Endothelial cell of umbilical vein (primary cell): ENCODE results near the gene PRDX1. TPM values are rescaled to one million over a fixed set of nuclear protein-coding genes. Genes with fewer than 3 reads are reported as not detected.

Experiments
- BruUV-seq: library from RNA; stranded (reverse); fragments of 400-500 nt; replicated peaks from 2 replicates; lab custom pipeline; 2021; lab: Mats Ljungman, UMichigan
- CTCF ChIA-PET: fragments of 300-600, 350-600 bp; sonication (Branson Sonifier 250); formaldehyde crosslinking; loops from one replicate; lab custom pipeline; 2021; ENCODE audit warnings: antibody characterized with exemption, inconsistent platforms; lab: Charles Lee
- POLR2A ChIA-PET: fragments of 300-600, 350-600 bp; sonication (Branson Sonifier 250); formaldehyde crosslinking; loops from one replicate; lab custom pipeline; 2021; ENCODE audit warnings: antibody characterized with exemption, inconsistent platforms; lab: Charles Lee
- DNase-seq: peaks from one replicate; pipeline ENCODE4 v3.0.0-alpha.2; 2011; ENCODE audit warnings: low read depth, low spot score
- FAIRE-seq: peaks from 2 replicates; lab custom pipeline; 2011; peaks lifted over from hg19 to GRCh38; lab: Jason Lieb, UNC
- H2AFZ ChIP-seq: 2 replicates; pipeline ENCODE4 v1.6.0; 2012; ENCODE audit warnings: low read depth, low read length, control low read depth, inconsistent platforms
- H3K27ac ChIP-seq: 2 replicates; pipeline ENCODE4 v1.5.1; 2011; ENCODE audit warnings: low read depth, mild to moderate bottlenecking, control low read depth, low read length, moderate library complexity; ENCODE audit not compliant: insufficient read depth
- H3K27me3 ChIP-seq, 2 experiments: 2 replicates each; pipeline versions ENCODE4 v1.6.0 to v1.6.1; 2011; ENCODE audit warnings: low read length in 2 of 2, mixed read lengths in 1 of 2; ENCODE audit not compliant: control insufficient read depth in 2 of 2, insufficient read depth in 2 of 2
- H3K36me3 ChIP-seq, 2 experiments: 2 replicates in 1 of 2; 3 replicates in 1 of 2; pipeline ENCODE4 v1.5.1; 2011; ENCODE audit warnings: low read length in 2 of 2, mild to moderate bottlenecking in 1 of 2, moderate library complexity in 1 of 2; ENCODE audit not compliant: control insufficient read depth in 2 of 2, insufficient read depth in 2 of 2; ENCODE audit errors: extremely low read depth in 1 of 2
- H3K4me1 ChIP-seq: 3 replicates; pipeline ENCODE4 v1.5.1; 2011; ENCODE audit warnings: mild to moderate bottlenecking, low read length; ENCODE audit not compliant: control insufficient read depth, insufficient read depth; ENCODE audit errors: extremely low read depth
- H3K4me2 ChIP-seq: 2 replicates; pipeline ENCODE4 v1.6.1; 2011; ENCODE audit warnings: low read length, control low read depth, mixed read lengths; ENCODE audit not compliant: insufficient read depth
- H3K4me3 ChIP-seq, 3 experiments: fragments of 200-600 bp in 1 of 3; sonication (generic), shearing (Covaris generic) in 1 of 3; replicated peaks in 1 of 3; 2 replicates each; pipeline ENCODE4 v1.5.1; 2011 to 2016; ENCODE audit warnings: control low read depth in 3 of 3, low read length in 3 of 3, mild to moderate bottlenecking in 2 of 3, inconsistent platforms in 1 of 3, low read depth in 1 of 3, moderate library complexity in 1 of 3; ENCODE audit not compliant: insufficient read depth in 1 of 3
- H3K79me2 ChIP-seq: 2 replicates; pipeline ENCODE4 v1.6.0; 2012; ENCODE audit warnings: low read length, inconsistent platforms; ENCODE audit not compliant: control insufficient read depth, insufficient read depth
- H3K9ac ChIP-seq: replicated peaks from 2 replicates; pipeline ENCODE3; 2011; ENCODE audit warnings: low read length, control low read depth; ENCODE audit not compliant: insufficient read depth; ENCODE audit errors: extremely low read depth
- H3K9me1 ChIP-seq: replicated peaks from 3 replicates; pipeline ENCODE4 v1.6.0; 2011; ENCODE audit warnings: mild to moderate bottlenecking, low read length; ENCODE audit not compliant: control insufficient read depth, insufficient read depth; ENCODE audit errors: extremely low read depth
- H3K9me3 ChIP-seq: replicated peaks from 2 replicates; pipeline ENCODE4 v1.5.1; 2012; ENCODE audit warnings: low read length, inconsistent platforms; ENCODE audit not compliant: control insufficient read depth, insufficient read depth
- H4K20me1 ChIP-seq: replicated peaks from 2 replicates; pipeline ENCODE3; 2011; ENCODE audit warnings: mild to moderate bottlenecking, low read length; ENCODE audit not compliant: control insufficient read depth, insufficient read depth; ENCODE audit errors: extremely low read depth
- CTCF ChIP-seq, 2 donors: IDR thresholded peaks; 1 replicate in 1 of 2; 2 replicates in 1 of 2; pipeline ENCODE4 v1.5.1; 2011; ENCODE audit warnings: low read length in 2 of 2, mild to moderate bottlenecking in 2 of 2, moderate library complexity in 2 of 2, control low read depth in 1 of 2, inconsistent platforms in 1 of 2, low read depth in 1 of 2; ENCODE audit not compliant: insufficient read depth in 1 of 2; ENCODE audit errors: extremely low read depth in 1 of 2
- EZH2 ChIP-seq: IDR thresholded peaks from 2 replicates; pipeline ENCODE4 v1.6.1; 2012; ENCODE audit warnings: borderline replicate concordance, low read depth, mild to moderate bottlenecking, moderate library complexity, low read length, inconsistent platforms; ENCODE audit not compliant: severe bottlenecking
- FOS ChIP-seq: IDR thresholded peaks from 2 replicates; pipeline ENCODE4 v1.6.1; 2011; ENCODE audit warnings: mild to moderate bottlenecking, low read length, moderate library complexity, borderline replicate concordance; ENCODE audit not compliant: insufficient read depth
- GATA2 ChIP-seq: IDR thresholded peaks from 2 replicates; pipeline ENCODE4 v1.7.0; 2011; ENCODE audit warnings: low read depth, mild to moderate bottlenecking, moderate library complexity, mixed read lengths, low read length; ENCODE audit not compliant: insufficient read length, insufficient read depth
- JUN ChIP-seq: IDR thresholded peaks from 2 replicates; pipeline ENCODE4 v1.6.1; 2011; ENCODE audit warnings: borderline replicate concordance, low read depth; ENCODE audit not compliant: insufficient read length, insufficient read depth
- MAX ChIP-seq: IDR thresholded peaks from 2 replicates; pipeline ENCODE4 v1.6.1; 2011; ENCODE audit not compliant: insufficient read depth, insufficient read length
- MYC ChIP-seq: IDR thresholded peaks from one replicate; pipeline ENCODE4 v1.6.1; 2011; ENCODE audit warnings: mild to moderate bottlenecking, low read depth, low read length
- POLR2A ChIP-seq: IDR thresholded peaks from 2 replicates; pipeline ENCODE4 v1.6.1; 2012; ENCODE audit warnings: low read depth, mild to moderate bottlenecking, control low read depth, low read length
- POLR2AphosphoS5 ChIP-seq: IDR thresholded peaks from 2 replicates; pipeline ENCODE4 v1.6.1; 2012; ENCODE audit warnings: low read depth, mild to moderate bottlenecking, control low read depth, low read length, moderate library complexity; ENCODE audit not compliant: insufficient read depth
- dilution Hi-C: fragments of 300-500 bp; cut with MboI; formaldehyde crosslinking; loops from one replicate; pipeline ENCODE4 v1.15.0; 2019; ENCODE audit warnings: low sequenced_read_pairs; ENCODE audit not compliant: extremely low pct_ligation_motif_present
- intact Hi-C: fragments of 100-400 bp; cut with micrococcal nuclease; formaldehyde crosslinking; loops from one replicate; pipeline ENCODE4 v1.10.0; 2022
- polyA plus RNA-seq, 4 experiments: library from polyadenylated mRNA; depleted of rRNA in 3 of 4; stranded (reverse) in 3 of 4; unstranded in 1 of 4; fragments of >200 nt; gene quantifications; 2 replicates each; pipeline versions ENCODE4 v1.2.1 to v1.2.3, GENCODE V29; 2011 to 2012; ENCODE audit warnings: missing spikeins in 1 of 4
- total RNA-seq: library from RNA; stranded (reverse); gene quantifications from 2 replicates; pipeline ENCODE4 v1.2.3, GENCODE V29; 2021

Gene PRDX1
- total and polyA plus RNA-seq, 2 donors (not counting 3 experiments of a cell fraction or from before 2014, with no cell fraction given): 622 to 685 TPM

GRCh38 chr1:45544530-45544929 lies 22.8 kb upstream of the PRDX1 start:
- Histone ChIP-seq H3K27me3 (no peaks in the 10 kb centered on the region), H3K9me3 (no peaks in the 10 kb centered on the region), H3K36me3 (no peaks in the 10 kb centered on the region), H3K4me3 (no peak overlapping the region), H3K9me1 (no peaks in the 10 kb centered on the region), H3K79me2 (no peaks in the 10 kb centered on the region), H4K20me1 (no peaks in the 10 kb centered on the region), H3K4me2 (peak overlapping the region; percentile 66), H3K27ac (no peak overlapping the region), H3K4me1 (peaks cover 27% of the 10 kb centered on the region), H3K9ac (no peak overlapping the region), H2AFZ (no peak overlapping the region)
- DNase-seq (no peak), FAIRE-seq (no peak)
- BruUV-seq: no TSS peak
- intact Hi-C loops: no loop called here
- TF ChIP-seq EZH2: no peak
- TF ChIP-seq CTCF (IDR thresholded peaks at IDR 0.05; ENCODE audit: extremely low read depth in 1 of 2, insufficient read depth in 1 of 2, low read depth in 1 of 2, low read length in 2 of 2): no peak
- TF ChIP-seq MYC: no peak
- no peak for TF ChIP-seq MAX
- no peak for TF ChIP-seq GATA2
- TF ChIP-seq POLR2A: no peak
- no peak for TF ChIP-seq JUN
- no peak for TF ChIP-seq FOS
- TF ChIP-seq POLR2AphosphoS5: no peak
- dilution Hi-C loops: no loop called here
- CTCF ChIA-PET: interaction anchor here (1.3 to 3.2 kb wide), 5 partner anchors 10 to 36 kb away, joined by 4 to 12 read pairs (median 5); partner anchors contain the start of gene PRDX1
- POLR2A ChIA-PET: interaction anchor here (1.1 to 8.2 kb wide), 3 partner anchors 10 to 40 kb away, joined by 3 to 83 read pairs (median 5); partner anchors contain the start of genes NASP and PRDX1
